Measurements from ENCODE around the gene CXCL1.

Gene CXCL1

GRCh38 chr4:73850261-73850970, 18.8 kb upstream of the CXCL1 start:
- no peak overlapping the region for H3K4me3 ChIP-seq (ENCODE audit: low read depth, low read length)

- no peak overlapping the region for H3K4me3 ChIP-seq (ENCODE audit: low read depth, low read length)
These were observed 17.9 kb upstream of the CXCL1 start for GRCh38 chr4:73851293-73851692.

GRCh38 chr4:73852771-73853170, 16.4 kb upstream of the CXCL1 start:
- H3K4me3 ChIP-seq (ENCODE audit: low read depth, low read length), result no peak overlapping the region

- no peak within 1 kb of the TSS for H3K4me3 ChIP-seq (ENCODE audit: low read depth, low read length)
These were observed 15.9 kb upstream of the CXCL1 start, which contains the start of gene PF4V1 for GRCh38 chr4:73853246-73853704. Gene PF4V1, plus strand, starts transcription at chr4:73853296. Its CDS starts 67 bp downstream, at chr4:73853363.

GRCh38 chr4:73853718-73854473, 15.3 kb upstream of the CXCL1 start:
- H3K4me3 ChIP-seq (ENCODE audit: low read depth, low read length), result no peak overlapping the region

GRCh38 chr4:73855406-73855805, 13.8 kb upstream of the CXCL1 start:
- no peak overlapping the region for H3K4me3 ChIP-seq (ENCODE audit: low read depth, low read length)

- H3K4me3 ChIP-seq (ENCODE audit: low read depth, low read length), result no peak overlapping the region
These were observed 12.7 kb upstream of the CXCL1 start for GRCh38 chr4:73856518-73856917.

- H3K4me3 ChIP-seq (ENCODE audit: low read depth, low read length), result no peak overlapping the region
These were observed 9.5 kb upstream of the CXCL1 start for GRCh38 chr4:73859614-73860088.

GRCh38 chr4:73860181-73860580, 9.0 kb upstream of the CXCL1 start:
- no peak overlapping the region for H3K4me3 ChIP-seq (ENCODE audit: low read depth, low read length)

- H3K4me3 ChIP-seq (ENCODE audit: low read depth, low read length), result no peak overlapping the region
These were observed 8.3 kb upstream of the CXCL1 start for GRCh38 chr4:73860917-73861316.

GRCh38 chr4:73862322-73862721, 6.9 kb upstream of the CXCL1 start:
- no peak overlapping the region for H3K4me3 ChIP-seq (ENCODE audit: low read depth, low read length)

- H3K4me3 ChIP-seq (ENCODE audit: low read depth, low read length), result no peak overlapping the region
These were observed 4.8 kb upstream of the CXCL1 start for GRCh38 chr4:73864365-73864764.

GRCh38 chr4:73864961-73865360, 4.2 kb upstream of the CXCL1 start:
- H3K4me3 ChIP-seq (ENCODE audit: low read depth, low read length), result no peak overlapping the region

GRCh38 chr4:73865431-73866096, 3.6 kb upstream of the CXCL1 start:
- no peak overlapping the region for H3K4me3 ChIP-seq (ENCODE audit: low read depth, low read length)

GRCh38 chr4:73866246-73866645, 2.9 kb upstream of the CXCL1 start:
- no peak overlapping the region for H3K4me3 ChIP-seq (ENCODE audit: low read depth, low read length)

- H3K4me3 ChIP-seq (ENCODE audit: low read depth, low read length), result no peak overlapping the region
These were observed 1.4 kb upstream of the CXCL1 start for GRCh38 chr4:73867783-73868182.

GRCh38 chr4:73868206-73869129, 725 bp upstream of the CXCL1 start:
- H3K4me3 ChIP-seq (ENCODE audit: low read depth, low read length), result peak overlapping the region; percentile 60

- peak overlapping the region; percentile 60 for H3K4me3 ChIP-seq (ENCODE audit: low read depth, low read length)
These were observed 1.1 kb downstream of the CXCL1 start for GRCh38 chr4:73870260-73870659.

GRCh38 chr4:73870768-73871167, 1.6 kb downstream of the CXCL1 start:
- H3K4me3 ChIP-seq (ENCODE audit: low read depth, low read length), result no peak overlapping the region

GRCh38 chr4:73871511-73872310, 2.5 kb downstream of the CXCL1 start:
- no peak overlapping the region for H3K4me3 ChIP-seq (ENCODE audit: low read depth, low read length)
